HepG2 (cell line): Measurements from ENCODE around the gene AKAP8. TPM values are rescaled to one million over a fixed set of nuclear protein-coding genes. Genes with fewer than 3 reads are reported as not detected.

Experiments
- ARHGAP35 ChIP-seq: sonication (generic); formaldehyde crosslinking; IDR thresholded peaks from 2 replicates; pipeline ENCODE4 v1.9.0; 2022; ENCODE audit warnings: mild to moderate bottlenecking, inconsistent platforms, moderate library complexity, missing genetic modification reagents, borderline replicate concordance
- ATF7 ChIP-seq, 2 experiments: fragments of 450-650 bp in 1 of 2; sonication (generic) in 1 of 2; formaldehyde crosslinking in 1 of 2; IDR thresholded peaks; 2 replicates each; pipeline versions ENCODE4 v1.4.0 to v1.6.1; 2016 to 2020; ENCODE audit warnings: antibody characterized with exemption in 1 of 2, mild to moderate bottlenecking in 1 of 2, missing genetic modification reagents in 1 of 2
- BCL6 ChIP-seq: IDR thresholded peaks from 2 replicates; pipeline ENCODE4 v1.6.1; 2016; ENCODE audit warnings: missing genetic modification reagents, missing compliant biosample characterization
- KLF16 ChIP-seq, 2 experiments: sonication (generic) in 1 of 2; formaldehyde crosslinking in 1 of 2; IDR thresholded peaks; 2 replicates each; pipeline versions ENCODE4 v1.6.1 to v1.8.0; 2016 to 2023; ENCODE audit warnings: missing genetic modification reagents in 2 of 2, missing compliant biosample characterization in 1 of 2
- MZF1 ChIP-seq: sonication (generic); formaldehyde crosslinking; IDR thresholded peaks from 2 replicates; pipeline ENCODE4 v1.8.1; 2023; ENCODE audit warnings: mild to moderate bottlenecking, missing genetic modification reagents, borderline replicate concordance
- POGZ ChIP-seq: sonication (generic); formaldehyde crosslinking; IDR thresholded peaks from 2 replicates; pipeline ENCODE4 v1.4.0; 2020; ENCODE audit warnings: mild to moderate bottlenecking, missing genetic modification reagents
- RNF219 ChIP-seq: sonication (generic); formaldehyde crosslinking; IDR thresholded peaks from 2 replicates; pipeline ENCODE4 v1.5.0; 2020; ENCODE audit warnings: mild to moderate bottlenecking, missing genetic modification reagents
- RORA ChIP-seq: sonication (generic); formaldehyde crosslinking; IDR thresholded peaks from 2 replicates; pipeline ENCODE4 v1.5.0; 2020; ENCODE audit warnings: mild to moderate bottlenecking, missing genetic modification reagents, moderate library complexity
- SNRNP70 ChIP-seq: fragments of 200-400 bp; formaldehyde crosslinking; IDR thresholded peaks from 2 replicates; pipeline ENCODE4 v1.6.1; 2017; ENCODE audit warnings: mild to moderate bottlenecking, low read depth, low read length, moderate library complexity
- SRY ChIP-seq: sonication (generic); formaldehyde crosslinking; IDR thresholded peaks from 2 replicates; pipeline ENCODE4 v1.8.0; 2022; ENCODE audit warnings: mild to moderate bottlenecking, missing genetic modification reagents
- TAF1 ChIP-seq: sonication (generic); formaldehyde crosslinking; IDR thresholded peaks from 2 replicates; pipeline ENCODE4 v1.4.0; 2020; ENCODE audit warnings: missing genetic modification reagents
- TP53 ChIP-seq: sonication (generic); formaldehyde crosslinking; conservative IDR thresholded peaks from 2 replicates; pipeline ENCODE4 v1.4.0; 2020; ENCODE audit warnings: missing genetic modification reagents
- YY1 ChIP-seq: IDR thresholded peaks from 2 replicates; pipeline ENCODE4 v1.6.1; 2011; ENCODE audit warnings: low read length, low read depth, moderate library complexity, mild to moderate bottlenecking; ENCODE audit not compliant: insufficient read depth, insufficient replicate concordance
- ZBTB20 ChIP-seq: sonication (generic); formaldehyde crosslinking; IDR thresholded peaks from 2 replicates; pipeline ENCODE4 v1.8.1; 2023; ENCODE audit warnings: missing genetic modification reagents, low read depth, mild to moderate bottlenecking, borderline replicate concordance
- ZBTB43 ChIP-seq: sonication (generic); formaldehyde crosslinking; conservative IDR thresholded peaks from 2 replicates; pipeline ENCODE4 v1.4.0; 2020; ENCODE audit warnings: missing genetic modification reagents
- ZBTB7B ChIP-seq: sonication (generic); formaldehyde crosslinking; IDR thresholded peaks from 2 replicates; pipeline ENCODE4 v1.4.0; 2020; ENCODE audit warnings: missing genetic modification reagents
- ZFP82 ChIP-seq: sonication (generic); formaldehyde crosslinking; IDR thresholded peaks from 2 replicates; pipeline ENCODE4 v1.5.1; 2020; ENCODE audit warnings: mild to moderate bottlenecking, missing genetic modification reagents, borderline replicate concordance
- ZMYM2 ChIP-seq: sonication (generic); formaldehyde crosslinking; IDR thresholded peaks from 2 replicates; pipeline ENCODE4 v1.8.0; 2022; ENCODE audit warnings: mild to moderate bottlenecking, missing genetic modification reagents
- ZNF282 ChIP-seq: fragments of 450-650 bp; IDR thresholded peaks from 2 replicates; pipeline ENCODE4 v1.6.1; 2018; ENCODE audit not compliant: partially characterized antibody
- ZNF547 ChIP-seq: sonication (generic); formaldehyde crosslinking; IDR thresholded peaks from 2 replicates; pipeline ENCODE4 v1.5.1; 2020; ENCODE audit warnings: mild to moderate bottlenecking, missing genetic modification reagents
- ZNF629 ChIP-seq: sonication (generic); formaldehyde crosslinking; conservative IDR thresholded peaks from 2 replicates; pipeline ENCODE4 v1.5.0; 2020; ENCODE audit warnings: missing genetic modification reagents
- ZNF740 ChIP-seq: sonication (generic); formaldehyde crosslinking; IDR thresholded peaks from 2 replicates; pipeline ENCODE4 v1.4.0; 2020; ENCODE audit warnings: missing genetic modification reagents
- polyA plus RNA-seq, 8 experiments: library from polyadenylated mRNA; depleted of rRNA in 3 of 8; stranded (reverse) in 7 of 8; unstranded in 1 of 8; fragments of >200 nt; fragmentation: Illumina TruSeq in 4 of 8; extraction: Trizol in 4 of 8; gene quantifications; 2 replicates each; pipeline versions ENCODE4 v1.2.1 to v1.2.3, GENCODE V29; 2011 to 2016; ENCODE audit warnings: low read depth in 4 of 8, missing spikeins in 1 of 8, mixed read lengths in 1 of 8; ENCODE audit not compliant: insufficient read depth in 1 of 8
- total RNA-seq, 5 experiments: library from RNA; depleted of rRNA; stranded (reverse); fragments of >200 nt; fragmentation: Illumina TruSeq; extraction: Trizol; gene quantifications; 2 replicates each; pipeline ENCODE4 v1.2.3, GENCODE V29; 2016; ENCODE audit warnings: low read depth in 1 of 5
- TF ChIP-seq, protein P1 (sequence below): sonication (generic); formaldehyde crosslinking; IDR thresholded peaks from 2 replicates; pipeline ENCODE4 v1.4.0; 2020; ENCODE audit warnings: mild to moderate bottlenecking, low read depth, missing genetic modification reagents
- TF ChIP-seq, protein P2 (sequence below): sonication (generic); formaldehyde crosslinking; IDR thresholded peaks from 2 replicates; pipeline ENCODE4 v1.5.0; 2020; ENCODE audit warnings: mild to moderate bottlenecking, missing genetic modification reagents

Gene AKAP8
- total and polyA plus RNA-seq, 2 of the 13 experiments (the other 11 are each of a cell fraction or from before 2014, with no cell fraction given) = 15.9 to 22.1 TPM

DNA sequence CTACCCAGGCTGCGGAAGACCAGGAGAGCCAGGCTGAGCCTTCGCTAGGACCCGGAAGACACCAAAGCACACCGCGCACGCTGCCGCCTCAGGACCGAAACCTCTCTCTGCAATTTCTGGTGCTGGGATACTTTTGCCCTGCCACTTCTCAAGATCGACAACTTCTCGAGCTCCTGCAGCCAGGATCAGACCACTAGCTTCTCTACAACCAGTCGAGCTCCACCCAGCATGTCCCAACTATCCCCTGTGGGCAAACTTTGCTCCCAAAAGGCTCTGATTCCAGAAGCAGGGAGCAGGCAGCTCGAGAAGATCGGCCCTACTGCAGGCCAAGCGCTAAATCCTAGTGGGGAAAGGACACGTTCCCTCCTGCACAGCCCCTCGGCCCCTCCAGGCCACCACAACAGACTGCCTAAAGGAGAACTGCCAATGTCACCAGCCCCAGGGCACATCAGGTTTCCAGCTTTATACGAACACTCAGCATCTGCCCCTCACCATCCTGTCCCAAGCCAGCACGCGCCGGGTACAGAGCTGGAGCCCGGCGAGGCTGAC is 979 bp downstream of the AKAP8 start (continued):
- TF ChIP-seq ZNF629 (CRISPR knock-in tag) = no peak
- TF ChIP-seq KLF16 (CRISPR knock-in tag; IDR thresholded peaks at IDR 0.05) = no peak
- TF ChIP-seq ZNF282 = no peak
- 0 out of 2 replicates have a peak, but pooled peaks have one; percentile 7 for TF ChIP-seq ZFP82
- TF ChIP-seq ZBTB43 (CRISPR knock-in tag) = no peak
- TF ChIP-seq RNF219 = no peak
- no peak for TF ChIP-seq ARHGAP35
- TF ChIP-seq YY1 = no peak
- no peak for TF ChIP-seq MZF1 (CRISPR knock-in tag)
- TF ChIP-seq, protein P1, sequence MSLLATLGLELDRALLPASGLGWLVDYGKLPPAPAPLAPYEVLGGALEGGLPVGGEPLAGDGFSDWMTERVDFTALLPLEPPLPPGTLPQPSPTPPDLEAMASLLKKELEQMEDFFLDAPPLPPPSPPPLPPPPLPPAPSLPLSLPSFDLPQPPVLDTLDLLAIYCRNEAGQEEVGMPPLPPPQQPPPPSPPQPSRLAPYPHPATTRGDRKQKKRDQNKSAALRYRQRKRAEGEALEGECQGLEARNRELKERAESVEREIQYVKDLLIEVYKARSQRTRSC = no peak
- no peak for TF ChIP-seq ZNF740 (CRISPR knock-in tag)
- TF ChIP-seq ZBTB7B (CRISPR knock-in tag) = no peak
- no peak for TF ChIP-seq ZBTB20 (CRISPR knock-in tag)
- TF ChIP-seq ZNF547 (CRISPR knock-in tag) = no peak
- TF ChIP-seq TP53 = no peak
- TF ChIP-seq SRY (CRISPR knock-in tag) = no peak
- no peak for TF ChIP-seq SNRNP70
- TF ChIP-seq, protein P2, sequence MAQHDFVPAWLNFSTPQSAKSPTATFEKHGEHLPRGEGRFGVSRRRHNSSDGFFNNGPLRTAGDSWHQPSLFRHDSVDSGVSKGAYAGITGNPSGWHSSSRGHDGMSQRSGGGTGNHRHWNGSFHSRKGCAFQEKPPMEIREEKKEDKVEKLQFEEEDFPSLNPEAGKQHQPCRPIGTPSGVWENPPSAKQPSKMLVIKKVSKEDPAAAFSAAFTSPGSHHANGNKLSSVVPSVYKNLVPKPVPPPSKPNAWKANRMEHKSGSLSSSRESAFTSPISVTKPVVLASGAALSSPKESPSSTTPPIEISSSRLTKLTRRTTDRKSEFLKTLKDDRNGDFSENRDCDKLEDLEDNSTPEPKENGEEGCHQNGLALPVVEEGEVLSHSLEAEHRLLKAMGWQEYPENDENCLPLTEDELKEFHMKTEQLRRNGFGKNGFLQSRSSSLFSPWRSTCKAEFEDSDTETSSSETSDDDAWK (CRISPR knock-in tag) = no peak
- no peak; the same call in 1 of the 2 replicates for TF ChIP-seq TAF1 (CRISPR knock-in tag)
- TF ChIP-seq BCL6 (CRISPR knock-in tag) = no peak
- no peak for TF ChIP-seq POGZ (CRISPR knock-in tag)
- TF ChIP-seq ZMYM2 (CRISPR knock-in tag) = no peak
- TF ChIP-seq RORA (CRISPR knock-in tag) = no peak
- no peak for TF ChIP-seq ATF7 (IDR thresholded peaks at IDR 0.05)
- no peak for TF ChIP-seq ATF7 (CRISPR knock-in tag; IDR thresholded peaks at IDR 0.05)
